MM.1S (cell line): ENCODE results near the gene HS2ST1.

Experiments
- EZH2 ChIP-seq: fragments of 300-600 bp; sonication (generic); optimal IDR thresholded peaks from 2 replicates; pipeline ENCODE3; 2017; ENCODE audit warnings: low read depth, mild to moderate bottlenecking, antibody characterized with exemption, low read length, mixed read lengths
- TF ChIP-seq, protein P1 (sequence below): fragments of 300-600 bp; sonication (generic); IDR thresholded peaks from 2 replicates; pipeline ENCODE4 v1.5.1; 2016; ENCODE audit warnings: antibody characterized with exemption, low read length, mixed read lengths

DNA sequence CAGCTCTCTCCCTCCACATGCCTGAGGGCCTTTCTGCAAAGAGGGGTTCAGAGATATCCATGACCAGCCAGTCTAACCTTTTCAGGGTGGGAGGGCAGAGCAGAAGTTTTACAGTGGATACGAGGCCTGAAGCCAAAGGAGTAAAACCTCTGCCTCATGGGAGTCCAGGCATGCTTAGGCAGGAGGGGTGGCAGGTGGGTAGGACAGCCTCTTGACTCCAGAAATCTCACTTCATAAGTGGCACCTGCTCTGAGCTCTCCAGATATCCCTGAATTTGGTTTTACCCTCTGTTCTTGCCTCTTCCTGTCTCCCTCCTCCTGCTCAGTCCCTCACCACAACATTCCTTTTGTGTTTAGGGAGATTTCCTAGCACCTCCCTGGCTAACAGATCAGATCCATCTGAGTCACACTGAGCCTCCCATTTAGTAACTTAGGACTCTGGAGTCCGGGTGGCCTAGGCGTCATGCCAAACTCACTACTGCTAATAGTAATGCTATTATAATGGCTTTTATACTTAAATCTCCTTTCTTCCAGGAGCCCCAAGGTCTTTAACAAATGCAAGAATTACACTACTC lies 201.0 kb downstream of the HS2ST1 start:
- TF ChIP-seq, protein P1, sequence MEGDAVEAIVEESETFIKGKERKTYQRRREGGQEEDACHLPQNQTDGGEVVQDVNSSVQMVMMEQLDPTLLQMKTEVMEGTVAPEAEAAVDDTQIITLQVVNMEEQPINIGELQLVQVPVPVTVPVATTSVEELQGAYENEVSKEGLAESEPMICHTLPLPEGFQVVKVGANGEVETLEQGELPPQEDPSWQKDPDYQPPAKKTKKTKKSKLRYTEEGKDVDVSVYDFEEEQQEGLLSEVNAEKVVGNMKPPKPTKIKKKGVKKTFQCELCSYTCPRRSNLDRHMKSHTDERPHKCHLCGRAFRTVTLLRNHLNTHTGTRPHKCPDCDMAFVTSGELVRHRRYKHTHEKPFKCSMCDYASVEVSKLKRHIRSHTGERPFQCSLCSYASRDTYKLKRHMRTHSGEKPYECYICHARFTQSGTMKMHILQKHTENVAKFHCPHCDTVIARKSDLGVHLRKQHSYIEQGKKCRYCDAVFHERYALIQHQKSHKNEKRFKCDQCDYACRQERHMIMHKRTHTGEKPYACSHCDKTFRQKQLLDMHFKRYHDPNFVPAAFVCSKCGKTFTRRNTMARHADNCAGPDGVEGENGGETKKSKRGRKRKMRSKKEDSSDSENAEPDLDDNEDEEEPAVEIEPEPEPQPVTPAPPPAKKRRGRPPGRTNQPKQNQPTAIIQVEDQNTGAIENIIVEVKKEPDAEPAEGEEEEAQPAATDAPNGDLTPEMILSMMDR, result no peak
- no peak for TF ChIP-seq EZH2
